DND-41 (cell line): ENCODE results near the gene LAMB1.

Source experiments
- ATAC-seq: fragments of 200-7000 bp; cut with Tn5 transposase; 3 replicates; pipeline ENCODE4 v1.9.1; 2021; ENCODE audit warnings: low read depth; ENCODE audit not compliant: insufficient read depth
- DNase-seq: peaks from one replicate; pipeline ENCODE4 v3.0.0-alpha.2; 2020
- H2AFZ ChIP-seq: 2 replicates; pipeline ENCODE4 v1.6.0; 2012; ENCODE audit warnings: low read depth, low read length
- H3K27ac ChIP-seq: 2 replicates; pipeline ENCODE4 v1.5.1; 2012; ENCODE audit warnings: low read length, inconsistent platforms
- H3K27me3 ChIP-seq: fragments of 200-600 bp; sonication (generic); 2 replicates; pipeline ENCODE4 v1.6.0; 2012; ENCODE audit warnings: low read length, mild to moderate bottlenecking, inconsistent platforms; ENCODE audit not compliant: insufficient read depth, poor library complexity
- H3K36me3 ChIP-seq: 2 replicates; pipeline ENCODE4 v1.5.1; 2012; ENCODE audit warnings: low read length, inconsistent platforms; ENCODE audit not compliant: insufficient read depth
- H3K4me1 ChIP-seq: 2 replicates; pipeline ENCODE4 v1.5.1; 2012; ENCODE audit warnings: mild to moderate bottlenecking, low read length; ENCODE audit not compliant: insufficient read depth
- H3K4me2 ChIP-seq: 2 replicates; pipeline ENCODE4 v1.6.0; 2012; ENCODE audit warnings: mild to moderate bottlenecking, moderate library complexity, low read length, inconsistent platforms; ENCODE audit not compliant: insufficient read depth
- H3K4me3 ChIP-seq, 2 experiments: fragments of 200-600 bp in 1 of 2; shearing (Covaris generic) in 1 of 2; 2 replicates each; pipeline ENCODE4 v1.5.1; 2012 to 2016; ENCODE audit warnings: inconsistent platforms in 2 of 2, low read length in 2 of 2, mild to moderate bottlenecking in 2 of 2, low read depth in 1 of 2, moderate library complexity in 1 of 2
- H3K79me2 ChIP-seq: 2 replicates; pipeline ENCODE4 v1.6.0; 2012; ENCODE audit warnings: low read length, inconsistent platforms; ENCODE audit not compliant: insufficient read depth
- H3K9ac ChIP-seq: 2 replicates; pipeline ENCODE4 v1.6.0; 2012; ENCODE audit warnings: low read depth, mild to moderate bottlenecking, inconsistent platforms, low read length, moderate library complexity
- H3K9me3 ChIP-seq: 2 replicates; pipeline ENCODE4 v1.5.1; 2012; ENCODE audit warnings: low read length, moderate library complexity, mild to moderate bottlenecking, inconsistent platforms; ENCODE audit not compliant: insufficient read depth, severe bottlenecking
- H4K20me1 ChIP-seq: 2 replicates; pipeline ENCODE4 v1.6.0; 2012; ENCODE audit warnings: low read length; ENCODE audit not compliant: insufficient read depth
- EZH2 ChIP-seq: IDR thresholded peaks from 3 replicates; pipeline ENCODE4 v1.6.1; 2012; ENCODE audit warnings: borderline replicate concordance, low read depth, mild to moderate bottlenecking, moderate library complexity, low read length, inconsistent platforms; ENCODE audit not compliant: severe bottlenecking
- TF ChIP-seq, protein P1 (sequence below): IDR thresholded peaks from 2 replicates; pipeline ENCODE4 v1.5.1; 2012; ENCODE audit warnings: borderline replicate concordance, low read length, moderate library complexity, mild to moderate bottlenecking; ENCODE audit not compliant: poor library complexity, severe bottlenecking; ENCODE audit errors: extremely low read depth

LAMB1 gene

DNA sequence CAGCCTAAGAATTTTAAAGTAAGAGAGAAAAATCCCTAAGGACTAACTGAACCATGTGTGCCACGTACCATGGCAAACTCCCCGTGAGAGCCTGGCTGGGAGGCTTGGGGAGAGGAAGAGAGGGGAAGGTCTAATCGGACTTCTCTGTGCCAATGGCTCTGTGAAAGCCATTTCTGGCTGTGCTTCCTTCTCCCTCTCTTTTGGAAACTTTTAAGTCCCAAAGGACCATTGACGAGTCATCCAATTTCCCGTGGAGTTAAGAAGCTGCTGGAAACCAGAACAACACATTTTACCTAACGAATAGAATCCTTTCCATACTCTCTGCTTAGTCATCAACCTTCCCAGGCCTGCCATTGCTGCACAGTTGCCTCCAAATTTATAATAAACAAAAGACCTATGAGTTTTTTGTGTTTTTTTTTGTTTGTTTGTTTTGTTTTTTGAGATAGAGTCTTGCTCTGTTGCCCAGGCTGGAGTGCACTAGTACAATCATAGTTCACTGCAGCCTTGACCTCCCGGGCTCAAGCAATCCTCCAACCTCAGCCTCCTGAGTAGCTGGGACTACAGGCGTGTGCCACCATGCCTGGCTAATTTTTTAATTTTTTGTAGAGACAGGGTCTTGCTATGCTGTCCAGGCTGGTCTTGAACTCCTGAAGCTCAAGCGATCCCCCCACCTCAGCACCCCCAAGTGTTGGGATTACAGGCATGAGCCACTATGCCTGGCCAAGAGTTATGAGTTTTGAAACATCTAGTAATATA is 13.2 kb downstream of the LAMB1 start:
- no peak for TF ChIP-seq EZH2
- TF ChIP-seq, protein P1, sequence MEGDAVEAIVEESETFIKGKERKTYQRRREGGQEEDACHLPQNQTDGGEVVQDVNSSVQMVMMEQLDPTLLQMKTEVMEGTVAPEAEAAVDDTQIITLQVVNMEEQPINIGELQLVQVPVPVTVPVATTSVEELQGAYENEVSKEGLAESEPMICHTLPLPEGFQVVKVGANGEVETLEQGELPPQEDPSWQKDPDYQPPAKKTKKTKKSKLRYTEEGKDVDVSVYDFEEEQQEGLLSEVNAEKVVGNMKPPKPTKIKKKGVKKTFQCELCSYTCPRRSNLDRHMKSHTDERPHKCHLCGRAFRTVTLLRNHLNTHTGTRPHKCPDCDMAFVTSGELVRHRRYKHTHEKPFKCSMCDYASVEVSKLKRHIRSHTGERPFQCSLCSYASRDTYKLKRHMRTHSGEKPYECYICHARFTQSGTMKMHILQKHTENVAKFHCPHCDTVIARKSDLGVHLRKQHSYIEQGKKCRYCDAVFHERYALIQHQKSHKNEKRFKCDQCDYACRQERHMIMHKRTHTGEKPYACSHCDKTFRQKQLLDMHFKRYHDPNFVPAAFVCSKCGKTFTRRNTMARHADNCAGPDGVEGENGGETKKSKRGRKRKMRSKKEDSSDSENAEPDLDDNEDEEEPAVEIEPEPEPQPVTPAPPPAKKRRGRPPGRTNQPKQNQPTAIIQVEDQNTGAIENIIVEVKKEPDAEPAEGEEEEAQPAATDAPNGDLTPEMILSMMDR = no peak
- no peak overlapping the region for H3K9ac ChIP-seq
- no peaks in the 10 kb centered on the region for H3K4me1 ChIP-seq
- no peak overlapping the region for H3K27ac ChIP-seq
- ATAC-seq (no peak), DNase-seq (no peak)
- no peaks in the 10 kb centered on the region for H3K79me2 ChIP-seq
- H3K36me3 ChIP-seq = no peaks in the 10 kb centered on the region
- H3K9me3 ChIP-seq = no peaks in the 10 kb centered on the region
- H3K4me3 ChIP-seq = no peak overlapping the region
- H3K4me2 ChIP-seq = no peak overlapping the region
- H2AFZ ChIP-seq = no peak overlapping the region
- H4K20me1 ChIP-seq = no peaks in the 10 kb centered on the region
- H3K27me3 ChIP-seq = peaks cover 3% of the 10 kb centered on the region

- DNase-seq = no peak
- Histone ChIP-seq H3K4me3 (no peak overlapping the region), H3K4me2 (no peak overlapping the region), H3K36me3 (no peaks in the 10 kb centered on the region), H3K27me3 (no peaks in the 10 kb centered on the region), H3K79me2 (no peaks in the 10 kb centered on the region), H3K27ac (no peak overlapping the region), H3K4me1 (no peaks in the 10 kb centered on the region), H4K20me1 (no peaks in the 10 kb centered on the region), H3K9ac (no peak overlapping the region), H3K9me3 (no peaks in the 10 kb centered on the region), H2AFZ (no peak overlapping the region)
- TF ChIP-seq EZH2 = no peak
- TF ChIP-seq, protein P1 = peak; percentile 18
- ATAC-seq = no peak
Observed at GRCh38 chr7:107982918-107983389, 20.0 kb downstream of the LAMB1 start.

GRCh38 chr7:107982042-107982840 is 20.7 kb downstream of the LAMB1 start:
- Histone ChIP-seq H3K79me2 (no peaks in the 10 kb centered on the region), H3K9ac (no peak overlapping the region), H2AFZ (no peak overlapping the region), H3K9me3 (no peaks in the 10 kb centered on the region), H4K20me1 (no peaks in the 10 kb centered on the region), H3K4me2 (no peak overlapping the region), H3K27ac (no peak overlapping the region), H3K4me3 (no peak overlapping the region), H3K27me3 (no peaks in the 10 kb centered on the region), H3K4me1 (no peaks in the 10 kb centered on the region), H3K36me3 (no peaks in the 10 kb centered on the region)
- no peak for TF ChIP-seq EZH2
- TF ChIP-seq, protein P1 = no peak
- ATAC-seq (no peak), DNase-seq (no peak)
